ENCODE measurements around the gene PCSK5.

The PCSK5 gene

DNA sequence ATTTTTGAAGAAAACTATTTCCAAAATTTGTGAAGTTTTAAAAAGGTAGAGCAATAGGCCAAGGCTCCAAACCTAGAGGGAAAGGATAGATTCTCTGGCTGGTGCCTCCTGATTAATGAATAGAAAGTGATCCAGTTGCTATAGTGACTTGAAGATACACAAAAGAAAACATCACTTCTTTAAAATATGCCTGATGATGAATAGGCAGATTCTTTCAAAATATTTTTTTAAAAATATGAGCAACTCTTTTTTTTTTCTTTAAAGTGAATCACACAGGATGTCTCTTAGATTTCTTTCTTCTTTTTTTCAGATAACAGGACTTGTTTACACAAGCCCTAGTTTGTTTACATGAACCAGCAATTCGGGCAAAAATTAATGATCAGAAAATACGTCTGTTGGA is 379.3 kb downstream of the PCSK5 start:
- Histone ChIP-seq H2AFZ (ENCODE audit: low read length) (no peak overlapping the region), H3K27me3 (replicated peaks; ENCODE audit: insufficient read depth, low read length) (no peaks in the 10 kb centered on the region), H3K4me2 (ENCODE audit: low read depth, low read length) (no peak overlapping the region), H3K27ac (ENCODE audit: low read length) (no peak overlapping the region), H3K4me3 (ENCODE audit: low read length) (no peak overlapping the region), H3K4me1 (ENCODE audit: low read length) (no peaks in the 10 kb centered on the region), H3K79me2 (ENCODE audit: low read length) (no peaks in the 10 kb centered on the region), H3F3A (ENCODE audit: insufficient read depth, low read length) (no peaks in the 10 kb centered on the region), H3K9me2 (replicated peaks; ENCODE audit: insufficient read depth, low read length) (no peaks in the 10 kb centered on the region), H3K9me3 (replicated peaks; ENCODE audit: insufficient read depth, low read length) (no peaks in the 10 kb centered on the region), H3K9ac (ENCODE audit: low read length) (no peak overlapping the region), H3K36me3 (replicated peaks; ENCODE audit: insufficient read depth, low read length) (no peaks in the 10 kb centered on the region), H4K20me1 (ENCODE audit: insufficient read depth, low read length) (no peaks in the 10 kb centered on the region)
- TF ChIP-seq EZH2phosphoT487 (IDR thresholded peaks at IDR 0.05; ENCODE audit: low read length) (no peak), EZH2 (optimal IDR thresholded peaks at IDR 0.05; ENCODE audit: low read depth, low read length) (no peak)
- TF ChIP-seq, protein P1, sequence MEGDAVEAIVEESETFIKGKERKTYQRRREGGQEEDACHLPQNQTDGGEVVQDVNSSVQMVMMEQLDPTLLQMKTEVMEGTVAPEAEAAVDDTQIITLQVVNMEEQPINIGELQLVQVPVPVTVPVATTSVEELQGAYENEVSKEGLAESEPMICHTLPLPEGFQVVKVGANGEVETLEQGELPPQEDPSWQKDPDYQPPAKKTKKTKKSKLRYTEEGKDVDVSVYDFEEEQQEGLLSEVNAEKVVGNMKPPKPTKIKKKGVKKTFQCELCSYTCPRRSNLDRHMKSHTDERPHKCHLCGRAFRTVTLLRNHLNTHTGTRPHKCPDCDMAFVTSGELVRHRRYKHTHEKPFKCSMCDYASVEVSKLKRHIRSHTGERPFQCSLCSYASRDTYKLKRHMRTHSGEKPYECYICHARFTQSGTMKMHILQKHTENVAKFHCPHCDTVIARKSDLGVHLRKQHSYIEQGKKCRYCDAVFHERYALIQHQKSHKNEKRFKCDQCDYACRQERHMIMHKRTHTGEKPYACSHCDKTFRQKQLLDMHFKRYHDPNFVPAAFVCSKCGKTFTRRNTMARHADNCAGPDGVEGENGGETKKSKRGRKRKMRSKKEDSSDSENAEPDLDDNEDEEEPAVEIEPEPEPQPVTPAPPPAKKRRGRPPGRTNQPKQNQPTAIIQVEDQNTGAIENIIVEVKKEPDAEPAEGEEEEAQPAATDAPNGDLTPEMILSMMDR (IDR thresholded peaks at IDR 0.05; ENCODE audit: low read length), result no peak
- no peak for DNase-seq

GRCh38 chr9:76271755-76272154 is 381.3 kb downstream of the PCSK5 start:
- no peaks in the 10 kb centered on the region for H3K79me2 ChIP-seq (ENCODE audit: low read length)
- H3F3A ChIP-seq (ENCODE audit: insufficient read depth, low read length), result no peaks in the 10 kb centered on the region
- TF ChIP-seq EZH2 (optimal IDR thresholded peaks at IDR 0.05; ENCODE audit: low read depth, low read length), result no peak
- no peak for TF ChIP-seq EZH2phosphoT487 (IDR thresholded peaks at IDR 0.05; ENCODE audit: low read length)
- TF ChIP-seq, protein P1 (IDR thresholded peaks at IDR 0.05; ENCODE audit: low read length), result no peak
- no peaks in the 10 kb centered on the region for H3K9me3 ChIP-seq (replicated peaks; ENCODE audit: insufficient read depth, low read length)
- DNase-seq, result no peak
- no peak overlapping the region for H3K27ac ChIP-seq (ENCODE audit: low read length)
- H3K9ac ChIP-seq (ENCODE audit: low read length), result no peak overlapping the region
- no peak overlapping the region for H3K4me3 ChIP-seq (ENCODE audit: low read length)
- no peak overlapping the region for H2AFZ ChIP-seq (ENCODE audit: low read length)
- no peaks in the 10 kb centered on the region for H3K36me3 ChIP-seq (replicated peaks; ENCODE audit: insufficient read depth, low read length)
- no peaks in the 10 kb centered on the region for H3K4me1 ChIP-seq (ENCODE audit: low read length)
- no peaks in the 10 kb centered on the region for H3K27me3 ChIP-seq (replicated peaks; ENCODE audit: insufficient read depth, low read length)
- no peaks in the 10 kb centered on the region for H3K9me2 ChIP-seq (replicated peaks; ENCODE audit: insufficient read depth, low read length)
- no peak overlapping the region for H3K4me2 ChIP-seq (ENCODE audit: low read depth, low read length)
- no peaks in the 10 kb centered on the region for H4K20me1 ChIP-seq (ENCODE audit: insufficient read depth, low read length)

- Histone ChIP-seq H3F3A (ENCODE audit: insufficient read depth, low read length) (no peaks in the 10 kb centered on the region), H3K9ac (ENCODE audit: low read length) (no peak overlapping the region), H2AFZ (ENCODE audit: low read length) (no peak overlapping the region), H3K36me3 (replicated peaks; ENCODE audit: insufficient read depth, low read length) (no peaks in the 10 kb centered on the region), H4K20me1 (ENCODE audit: insufficient read depth, low read length) (no peaks in the 10 kb centered on the region), H3K27ac (ENCODE audit: low read length) (no peak overlapping the region), H3K79me2 (ENCODE audit: low read length) (no peaks in the 10 kb centered on the region), H3K27me3 (replicated peaks; ENCODE audit: insufficient read depth, low read length) (no peaks in the 10 kb centered on the region), H3K4me3 (ENCODE audit: low read length) (no peak overlapping the region), H3K4me1 (ENCODE audit: low read length) (no peaks in the 10 kb centered on the region), H3K4me2 (ENCODE audit: low read depth, low read length) (no peak overlapping the region), H3K9me3 (replicated peaks; ENCODE audit: insufficient read depth, low read length) (no peaks in the 10 kb centered on the region), H3K9me2 (replicated peaks; ENCODE audit: insufficient read depth, low read length) (no peaks in the 10 kb centered on the region)
- no peak for DNase-seq
- TF ChIP-seq, protein P1 (IDR thresholded peaks at IDR 0.05; ENCODE audit: low read length), result no peak
- TF ChIP-seq EZH2phosphoT487 (IDR thresholded peaks at IDR 0.05; ENCODE audit: low read length) (no peak), EZH2 (optimal IDR thresholded peaks at IDR 0.05; ENCODE audit: low read depth, low read length) (no peak)
Measured at GRCh38 chr9:76289042-76289441, 398.6 kb downstream of the PCSK5 start.
